NCI-H524 (cell line): ENCODE data around the gene OR10H3.
"Not testable (repeated sequence)": the region's sequence is repeated elsewhere in the genome, so short reads cannot be mapped to it uniquely, and the experiment has no call there.

Experiments
- DNase-seq, 2 experiments: peaks; one replicate each; lab custom pipeline; 2025; lab: John Stamatoyannopoulos, UW

Gene OR10H3

GRCh38 chr19:15737722-15738121, at the start of gene OR10H3:
TSS of gene OR10H3 (plus strand) at chr19:15737985. CDS start at chr19:15741393, 3,408 bp downstream.
- no peak for DNase-seq

GRCh38 chr19:15696654-15697194, 41.1 kb upstream of the OR10H3 start:
- no peak for DNase-seq

GRCh38 chr19:15701757-15702533, 35.8 kb upstream of the OR10H3 start:
- no peak for DNase-seq

GRCh38 chr19:15702534-15702930, 35.3 kb upstream of the OR10H3 start:
- peak; percentile 4 to 20 for DNase-seq

- no peak for DNase-seq
These were observed 23.1 kb upstream of the OR10H3 start for GRCh38 chr19:15714638-15715037.

GRCh38 chr19:15715642-15716041, 22.1 kb upstream of the OR10H3 start:
- no peak for DNase-seq

GRCh38 chr19:15717809-15718208, 20.0 kb upstream of the OR10H3 start:
- DNase-seq: no peak

GRCh38 chr19:15721268-15721667, 16.5 kb upstream of the OR10H3 start:
- DNase-seq: no peak

- no peak for DNase-seq
These were observed 14.8 kb upstream of the OR10H3 start for GRCh38 chr19:15722956-15723355.

GRCh38 chr19:15727724-15728123, 10.1 kb upstream of the OR10H3 start, which contains the start of gene OR10H2:
TSS of gene OR10H2 (plus strand) at chr19:15728024. CDS start at chr19:15728044, 20 bp downstream.
- DNase-seq: no peak

- DNase-seq: no peak
These were observed 7.2 kb upstream of the OR10H3 start for GRCh38 chr19:15730538-15730937.

GRCh38 chr19:15732388-15732787, 5.4 kb upstream of the OR10H3 start:
- DNase-seq: no peak

GRCh38 chr19:15733895-15734294, 3.9 kb upstream of the OR10H3 start:
- no peak for DNase-seq

GRCh38 chr19:15740785-15741184, 3.0 kb downstream of the OR10H3 start:
- DNase-seq: no peak

GRCh38 chr19:15748239-15748638, 10.5 kb downstream of the OR10H3 start:
- no peak for DNase-seq

GRCh38 chr19:15758379-15758778, 20.6 kb downstream of the OR10H3 start:
- DNase-seq: no peak

GRCh38 chr19:15759962-15760565, 22.3 kb downstream of the OR10H3 start:
- no peak for DNase-seq

- no peak for DNase-seq
These were observed 31.8 kb downstream of the OR10H3 start for GRCh38 chr19:15769586-15769985.

- DNase-seq: not testable (repeated sequence)
These were observed 36.4 kb downstream of the OR10H3 start for GRCh38 chr19:15774159-15774558.

GRCh38 chr19:15775249-15775648, 37.5 kb downstream of the OR10H3 start:
- DNase-seq: no peak

- no peak for DNase-seq
These were observed 38.5 kb downstream of the OR10H3 start for GRCh38 chr19:15776264-15776663.

GRCh38 chr19:15776991-15777970, 39.5 kb downstream of the OR10H3 start:
- DNase-seq: no peak
